A549 (cell line): ENCODE results near the gene EOMES. TPM values are rescaled to one million over a fixed set of nuclear protein-coding genes. Genes with fewer than 3 reads are reported as not detected.
A peak's percentile ranks its signal among the peaks of the same experiment; 100 is the strongest.

Experiments
- ATAC-seq, 2 experiments: fragments of 200-7000 bp in 1 of 2; fragments of >200 bp in 1 of 2; cut with Nextera tagmentation in 1 of 2; cut with Tn5 transposase in 1 of 2; 3 replicates each; pipeline versions ENCODE4 v1.8.0 to v1.9.1; 2018 to 2020; ENCODE audit warnings: mild to moderate bottlenecking in 1 of 2, moderate library complexity in 1 of 2
- CTCF ChIA-PET: fragments of 300-600 bp; sonication (Branson Sonifier 250); formaldehyde crosslinking; extraction: SDS; loops from one replicate; lab custom pipeline; 2021; ENCODE audit warnings: antibody characterized with exemption, inconsistent platforms; lab: Yijun Ruan, JAX
- POLR2A ChIA-PET: fragments of 350-600 bp; formaldehyde crosslinking; extraction: SDS; loops from one replicate; lab custom pipeline; 2021; ENCODE audit warnings: antibody characterized with exemption, inconsistent platforms; lab: Yijun Ruan, JAX
- DNase-seq, 2 experiments: peaks; one replicate each; pipeline versions ENCODE4 v3.0.0 to v3.0.0-alpha.2; 2011 to 2016; ENCODE audit warnings: low read depth in 1 of 2, low spot score in 1 of 2
- FAIRE-seq: peaks from 2 replicates; lab custom pipeline; 2011; peaks lifted over from hg19 to GRCh38; lab: Jason Lieb, UNC
- H3K27ac ChIP-seq, 2 experiments: fragments of >200 bp; sonication (Bioruptor Twin); formaldehyde crosslinking; 3 replicates each; pipeline ENCODE4 v1.5.1; 2016 to 2017
- H3K4me1 ChIP-seq: fragments of >200 bp; sonication (Bioruptor Twin); formaldehyde crosslinking; 3 replicates; pipeline ENCODE4 v1.6.1; 2016
- H3K4me2 ChIP-seq: fragments of >200 bp; sonication (Bioruptor Twin); formaldehyde crosslinking; 3 replicates; pipeline ENCODE4 v1.6.1; 2016
- H3K4me3 ChIP-seq: fragments of >200 bp; sonication (Bioruptor Twin); formaldehyde crosslinking; 3 replicates; pipeline ENCODE4 v1.5.1; 2016
- H3K9me3 ChIP-seq: fragments of >200 bp; sonication (Bioruptor Twin); formaldehyde crosslinking; 3 replicates; pipeline ENCODE4 v1.6.1; 2016
- ATOH8 ChIP-seq: fragments of 250-450 bp; sonication (Bioruptor Pico); IDR thresholded peaks from 2 replicates; pipeline ENCODE4 v1.5.0; 2020; ENCODE audit warnings: low read depth, mild to moderate bottlenecking, moderate library complexity
- BHLHE40 ChIP-seq: IDR thresholded peaks from 2 replicates; pipeline ENCODE4 v1.6.1; 2012; ENCODE audit warnings: low read depth, low read length, inconsistent platforms
- CBX2 ChIP-seq: fragments of 200-600 bp; sonication (generic); IDR thresholded peaks from 2 replicates; pipeline ENCODE4 v1.6.1; 2016; ENCODE audit warnings: low read depth, mild to moderate bottlenecking, borderline replicate concordance
- CEBPB ChIP-seq, 2 experiments: fragments of >200 bp in 1 of 2; sonication (Bioruptor Twin) in 1 of 2; formaldehyde crosslinking in 1 of 2; IDR thresholded peaks; 2 replicates each; pipeline ENCODE4 v1.6.1; 2012 to 2016
- CTCF ChIP-seq: fragments of >200 bp; sonication (Bioruptor Twin); formaldehyde crosslinking; IDR thresholded peaks from 3 replicates; pipeline ENCODE4 v1.5.1; 2016
- EP300 ChIP-seq, 2 experiments: fragments of >200 bp; sonication (Bioruptor Twin); formaldehyde crosslinking; IDR thresholded peaks; 2 replicates in 1 of 2; 3 replicates in 1 of 2; pipeline ENCODE4 v1.6.1; 2016 to 2017
- FOSL2 ChIP-seq, 2 experiments: fragments of 450-650 bp in 1 of 2; fragments of >200 bp in 1 of 2; sonication (Bioruptor Twin) in 1 of 2; formaldehyde crosslinking; IDR thresholded peaks; 2 replicates each; pipeline versions ENCODE4 v1.5.0 to v1.6.1; 2016 to 2020; ENCODE audit warnings: mild to moderate bottlenecking in 1 of 2, moderate library complexity in 1 of 2
- HDAC2 ChIP-seq: fragments of 200-600 bp; sonication (generic); IDR thresholded peaks from 2 replicates; pipeline ENCODE4 v1.6.1; 2016
- HES2 ChIP-seq: fragments of >200 bp; sonication (Bioruptor Twin); formaldehyde crosslinking; IDR thresholded peaks from 2 replicates; pipeline ENCODE4 v1.6.1; 2016
- HEYL ChIP-seq: fragments of 250-450 bp; sonication (Bioruptor Pico); IDR thresholded peaks from 2 replicates; pipeline ENCODE4 v1.8.0; 2021; ENCODE audit warnings: mild to moderate bottlenecking, moderate library complexity
- KDM5A ChIP-seq: fragments of 200-600 bp; sonication (generic); IDR thresholded peaks from 2 replicates; pipeline ENCODE4 v1.6.1; 2016; ENCODE audit warnings: antibody characterized with exemption, mild to moderate bottlenecking
- MAZ ChIP-seq: fragments of 150-350 bp; IDR thresholded peaks from 2 replicates; pipeline ENCODE4 v1.6.1; 2014; ENCODE audit warnings: antibody characterized with exemption, low read depth, low read length, borderline replicate concordance
- NFE2L2 ChIP-seq: fragments of 150-350 bp; conservative IDR thresholded peaks from 2 replicates; pipeline ENCODE4 v1.6.1; 2014; ENCODE audit warnings: low read length
- NPAS2 ChIP-seq: fragments of 250-450 bp; sonication (Bioruptor Pico); IDR thresholded peaks from 2 replicates; pipeline ENCODE4 v1.8.0; 2022; ENCODE audit warnings: mild to moderate bottlenecking, moderate library complexity, borderline replicate concordance
- PBX3 ChIP-seq: IDR thresholded peaks from 2 replicates; pipeline ENCODE4 v1.6.1; 2012
- PHF8 ChIP-seq: fragments of 200-600 bp; sonication (generic); IDR thresholded peaks from 2 replicates; pipeline ENCODE4 v1.6.1; 2016; ENCODE audit warnings: low read depth, mild to moderate bottlenecking, antibody characterized with exemption, moderate library complexity, borderline replicate concordance
- POLR2AphosphoS2 ChIP-seq: conservative IDR thresholded peaks from 2 replicates; pipeline ENCODE4 v1.6.1; 2012; ENCODE audit warnings: low read length, improper control_type of control experiment, inconsistent platforms
- SREBF2 ChIP-seq: fragments of 450-650 bp; IDR thresholded peaks from 2 replicates; pipeline ENCODE4 v1.6.1; 2014; ENCODE audit warnings: mild to moderate bottlenecking, moderate library complexity
- TP53 ChIP-seq: fragments of 250-450 bp; sonication (Bioruptor Pico); IDR thresholded peaks from 2 replicates; pipeline ENCODE4 v1.5.0; 2021; ENCODE audit warnings: mild to moderate bottlenecking, moderate library complexity
- ZFP36 ChIP-seq: fragments of 450-650 bp; IDR thresholded peaks from 2 replicates; pipeline ENCODE4 v1.6.1; 2014; ENCODE audit warnings: borderline replicate concordance; ENCODE audit not compliant: partially characterized antibody
- WGBS: methylation state at CpG from one replicate; pipeline ENCODE4 v1.1.6; 2017; ENCODE audit errors: missing lambda C conversion rate; 5-methylcytosine and 5-hydroxymethylcytosine counted together
- polyA plus RNA-seq, 4 experiments: library from polyadenylated mRNA; depleted of rRNA in 3 of 4; stranded (reverse); fragments of >200 nt; fragmentation: RNase III in 1 of 4; extraction: RNeasy Plus Mini Kit Qiagen cat#74134 plus additional on column Dnase treatment in 1 of 4; gene quantifications; 2 replicates in 3 of 4; 3 replicates in 1 of 4; pipeline ENCODE4 v1.2.3, GENCODE V29; 2011 to 2017

The EOMES gene
- polyA plus RNA-seq, 2 of the 4 experiments (the other 2 are of a cell fraction): 0.84 to 1.2 TPM

GRCh38 chr3:27696906-27697305, 25.2 kb downstream of the EOMES start:
- ATAC-seq: peak in 1 of 2 experiments; percentile 68; a peak in 3 of 6 replicates
- FAIRE-seq: no peak
- POLR2A ChIA-PET: interaction anchor here (0.8 kb wide), 1 partner anchor 15 kb away, joined by 3 read pairs; no protein-coding TSS in a partner anchor
- Histone ChIP-seq H3K4me1 (peaks cover 7% of the 10 kb centered on the region; the same call in 1 of the 3 replicates), H3K27ac (no peak overlapping the region), H3K4me2 (peak overlapping the region; percentile 27; the same call in 2 of the 3 replicates), H3K4me3 (no peak overlapping the region), H3K9me3 (no peaks in the 10 kb centered on the region)
- DNase-seq: no peak
- TF ChIP-seq HES2 (no peak), FOSL2 (IDR thresholded peaks at IDR 0.05) (no peak), FOSL2 (CRISPR knock-in tag; IDR thresholded peaks at IDR 0.05) (peak; percentile 16; the same call in 1 of the 2 replicates)
- TF ChIP-seq, all 56 proteins: peak for 1
- WGBS: 0% methylated on average over 1 of the region's 1 CpG
- CTCF ChIA-PET: interaction anchor here (1.1 to 2.0 kb wide), 3 partner anchors 15 to 339 kb away, joined by 4 to 7 read pairs (median 4); partner anchors contain the start of gene EOMES

- ATAC-seq: no peak
- no peak for TF ChIP-seq MAZ
- TF ChIP-seq, all 56 proteins: peak for 0
- POLR2A ChIA-PET: no interaction called here
- CTCF ChIA-PET: interaction anchor here (1.1 to 2.0 kb wide), 3 partner anchors 13 to 338 kb away, joined by 4 to 7 read pairs (median 7); no protein-coding TSS in a partner anchor
- 46% methylated on average over 2 of the region's 2 CpGs for WGBS
- Histone ChIP-seq H3K4me1 (peaks cover 7% of the 10 kb centered on the region; the same call in 1 of the 3 replicates), H3K27ac (no peak overlapping the region), H3K4me3 (no peak overlapping the region), H3K9me3 (peaks cover under 1% of the 10 kb centered on the region; the same call in 1 of the 3 replicates), H3K4me2 (no peak overlapping the region)
- FAIRE-seq: no peak
- DNase-seq: no peak
Observed at GRCh38 chr3:27695636-27696035, 26.5 kb downstream of the EOMES start.

GRCh38 chr3:27688053-27688452, 34.1 kb downstream of the EOMES start:
- no peak for TF ChIP-seq ZFP36
- TF ChIP-seq BHLHE40: no peak
- no peak for TF ChIP-seq CTCF
- no peak for TF ChIP-seq HDAC2
- no peak for TF ChIP-seq CEBPB (IDR thresholded peaks at IDR 0.05)
- no peak for TF ChIP-seq CBX2
- TF ChIP-seq NPAS2: no peak
- TF ChIP-seq HES2: no peak
- no peak for TF ChIP-seq PHF8
- no peak for TF ChIP-seq SREBF2
- TF ChIP-seq TP53 (CRISPR knock-in tag): no peak
- no peak for TF ChIP-seq ATOH8 (CRISPR knock-in tag)
- no peak for TF ChIP-seq NFE2L2
- TF ChIP-seq HEYL: no peak
- TF ChIP-seq PBX3: no peak
- TF ChIP-seq EP300 (IDR thresholded peaks at IDR 0.05): no peak
- TF ChIP-seq POLR2AphosphoS2: no peak
- TF ChIP-seq KDM5A: no peak
- ChIA-PET CTCF (interaction anchor here (1.3 to 1.9 kb wide), 3 partner anchors 18 to 34 kb away, joined by 3 to 6 read pairs (median 4); partner anchors contain the start of gene EOMES), POLR2A (no interaction called here)
- Histone ChIP-seq H3K4me3 (no peak overlapping the region), H3K4me1 (no peaks in the 10 kb centered on the region), H3K9me3 (peaks cover 2% of the 10 kb centered on the region; the same call in 1 of the 3 replicates), H3K27ac (no peak overlapping the region), H3K4me2 (no peak overlapping the region)
- DNase-seq (no peak), ATAC-seq (no peak; a peak in 1 of 6 replicates), FAIRE-seq (no peak)
- WGBS: 83% methylated on average over 2 of the region's 5 CpGs
